Thymus (tissue), 11 donors: ENCODE measurements around the gene LBX2. TPM values are rescaled to one million over a fixed set of nuclear protein-coding genes. Genes with fewer than 3 reads are reported as not detected.
"Not testable (repeated sequence)": the region's sequence is repeated elsewhere in the genome, so short reads cannot be mapped to it uniquely, and the experiment has no call there.

ENCODE experiments used
- DNase-seq, 9 donors: peaks; one replicate each; pipeline ENCODE4 v3.0.0-alpha.2; 2013; ENCODE audit warnings: low spot score in 9 of 9, low read depth in 6 of 9, missing footprints in 1 of 9
- H3K27ac ChIP-seq, 2 donors: one replicate each; pipeline ENCODE4 v1.5.1; 2013; ENCODE audit warnings: control low read depth in 1 of 2, low read depth in 1 of 2, low read length in 1 of 2, mild to moderate bottlenecking in 1 of 2, moderate library complexity in 1 of 2
- H3K27me3 ChIP-seq, 2 donors: one replicate each; pipeline ENCODE4 v1.5.1; 2013; ENCODE audit warnings: low read length in 1 of 2; ENCODE audit not compliant: control insufficient read depth in 2 of 2, insufficient read depth in 1 of 2
- H3K36me3 ChIP-seq, 2 donors: one replicate each; pipeline ENCODE4 v1.5.1; 2013; ENCODE audit warnings: low read length in 1 of 2, mild to moderate bottlenecking in 1 of 2, moderate library complexity in 1 of 2; ENCODE audit not compliant: control insufficient read depth in 2 of 2, insufficient read depth in 2 of 2
- H3K4me1 ChIP-seq, 2 donors: one replicate each; pipeline ENCODE4 v1.5.1; 2013; ENCODE audit warnings: low read length in 2 of 2; ENCODE audit not compliant: control insufficient read depth in 2 of 2, insufficient read depth in 2 of 2
- H3K4me3 ChIP-seq, 2 donors: one replicate each; pipeline ENCODE4 v1.5.1; 2013; ENCODE audit warnings: low read length in 2 of 2, control low read depth in 1 of 2, mild to moderate bottlenecking in 1 of 2
- H3K9me3 ChIP-seq, 2 donors: one replicate each; pipeline ENCODE4 v1.5.1; 2013; ENCODE audit warnings: low read length in 1 of 2, mild to moderate bottlenecking in 1 of 2; ENCODE audit not compliant: control insufficient read depth in 2 of 2, insufficient read depth in 1 of 2
- WGBS: extraction: QIAGEN DNeasy Blood & Tissue Kit; methylation state at CpG from one replicate; pipeline ENCODE4 v1.1.7; 2013; 5-methylcytosine and 5-hydroxymethylcytosine counted together
- polyA plus RNA-seq: library from polyadenylated mRNA; stranded (reverse); fragments of 200-250 nt; gene quantifications from one replicate; pipeline ENCODE4 v1.2.3, GENCODE V29; 2013
- total RNA-seq: library from RNA; stranded (reverse); fragments of 120-200 nt; gene quantifications from one replicate; pipeline ENCODE4 v1.2.4, GENCODE V29; 2013
- donor health status: healthy.

The LBX2 gene
- total and polyA plus RNA-seq, 2 donors: 0.09 to 0.89 TPM

- WGBS: 96% methylated on average over 12 of the region's 12 CpGs
- H3K4me1 ChIP-seq: no peaks in the 10 kb centered on the region
- no peak overlapping the region for H3K4me3 ChIP-seq
- DNase-seq: no peak
- H3K9me3 ChIP-seq: no peaks in the 10 kb centered on the region
- no peak overlapping the region for H3K27ac ChIP-seq
- H3K36me3 ChIP-seq: peaks cover 42 to 50% of the 10 kb centered on the region in 2 donors
- H3K27me3 ChIP-seq: peaks cover 9 to 12% of the 10 kb centered on the region in 2 donors
Observed at GRCh38 chr2:74491648-74492544, 7.5 kb downstream of the LBX2 start.

- H3K4me3 ChIP-seq: no peak overlapping the region
- no peaks in the 10 kb centered on the region for H3K9me3 ChIP-seq
- no peaks in the 10 kb centered on the region for H3K27me3 ChIP-seq
- no peaks in the 10 kb centered on the region for H3K4me1 ChIP-seq
- 99% methylated on average over 9 of the region's 9 CpGs for WGBS
- peaks cover 46 to 57% of the 10 kb centered on the region in 2 donors for H3K36me3 ChIP-seq
- no peak for DNase-seq
- no peak overlapping the region for H3K27ac ChIP-seq
Observed at GRCh38 chr2:74489906-74490305, 9.5 kb downstream of the LBX2 start.

DNA sequence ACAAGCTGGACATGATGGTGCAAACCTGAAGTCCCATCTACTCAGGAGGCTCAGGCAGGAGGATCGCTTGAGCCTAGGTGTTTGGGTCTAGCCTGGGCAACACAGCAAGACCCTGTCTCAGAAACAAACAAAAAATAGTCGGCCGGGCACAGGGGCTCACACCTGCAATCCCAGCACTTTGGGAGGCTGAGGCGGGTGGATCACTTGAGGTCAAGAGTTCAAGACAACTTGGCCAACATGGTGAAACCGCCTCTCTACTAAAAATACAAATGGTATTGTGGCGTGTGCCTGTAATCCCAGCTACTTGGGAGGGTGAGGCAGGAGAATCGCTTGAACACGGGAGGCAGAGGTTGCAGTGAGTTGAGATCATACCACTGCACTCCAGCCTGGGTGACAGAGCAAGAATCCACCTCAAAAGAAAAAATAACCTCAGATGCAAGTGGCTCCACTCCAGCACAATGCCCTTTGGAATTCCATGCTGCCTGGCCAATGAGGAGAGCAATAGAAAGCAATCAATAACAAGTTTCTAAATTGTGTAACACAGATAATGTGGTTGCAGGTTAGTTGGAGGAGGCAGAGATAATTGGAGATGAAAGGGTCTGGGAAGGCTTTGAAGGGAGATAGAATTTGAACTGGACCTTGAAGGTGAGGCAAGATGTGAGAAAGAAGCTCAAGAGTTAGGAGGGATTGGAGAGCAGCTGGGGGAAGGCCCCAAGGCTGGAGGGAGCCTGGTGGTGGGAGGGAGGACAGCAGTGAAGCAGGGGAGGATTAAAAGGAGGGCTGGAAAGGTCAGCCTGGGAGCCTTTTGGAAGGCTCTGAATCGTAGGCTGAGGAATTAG lies 10.5 kb downstream of the LBX2 start:
- Histone ChIP-seq H3K4me3 (no peak overlapping the region), H3K36me3 (peaks cover 46 to 52% of the 10 kb centered on the region in 2 donors), H3K27ac (no peak overlapping the region), H3K27me3 (no peaks in the 10 kb centered on the region), H3K4me1 (peaks cover 0 to 3% of the 10 kb centered on the region in 2 donors), H3K9me3 (no peaks in the 10 kb centered on the region)
- 98% methylated on average over 9 of the region's 9 CpGs for WGBS
- no peak for DNase-seq

- Histone ChIP-seq H3K4me1 (peaks cover 13 to 21% of the 10 kb centered on the region in 2 donors), H3K4me3 (no peak overlapping the region), H3K27ac (no peak overlapping the region), H3K36me3 (peaks cover 20 to 30% of the 10 kb centered on the region in 2 donors), H3K9me3 (no peaks in the 10 kb centered on the region), H3K27me3 (no peaks in the 10 kb centered on the region)
- no peak for DNase-seq
- WGBS: 99% methylated on average over 2 of the region's 2 CpGs
Observed at GRCh38 chr2:74486141-74486540, 13.3 kb downstream of the LBX2 start.

- not testable (repeated sequence) for H3K27me3 ChIP-seq, DNase-seq, H3K27ac ChIP-seq, H3K9me3 ChIP-seq
- H3K4me3 ChIP-seq: peak overlapping the region; percentile 96 to 98
- WGBS: 90% methylated on average over 19 of the region's 19 CpGs
- peaks cover 19 to 28% of the 10 kb centered on the region in 2 donors for H3K4me1 ChIP-seq
- H3K36me3 ChIP-seq: peaks cover 15 to 27% of the 10 kb centered on the region in 2 donors
Observed at GRCh38 chr2:74483675-74484164, 15.7 kb downstream of the LBX2 start.

DNA sequence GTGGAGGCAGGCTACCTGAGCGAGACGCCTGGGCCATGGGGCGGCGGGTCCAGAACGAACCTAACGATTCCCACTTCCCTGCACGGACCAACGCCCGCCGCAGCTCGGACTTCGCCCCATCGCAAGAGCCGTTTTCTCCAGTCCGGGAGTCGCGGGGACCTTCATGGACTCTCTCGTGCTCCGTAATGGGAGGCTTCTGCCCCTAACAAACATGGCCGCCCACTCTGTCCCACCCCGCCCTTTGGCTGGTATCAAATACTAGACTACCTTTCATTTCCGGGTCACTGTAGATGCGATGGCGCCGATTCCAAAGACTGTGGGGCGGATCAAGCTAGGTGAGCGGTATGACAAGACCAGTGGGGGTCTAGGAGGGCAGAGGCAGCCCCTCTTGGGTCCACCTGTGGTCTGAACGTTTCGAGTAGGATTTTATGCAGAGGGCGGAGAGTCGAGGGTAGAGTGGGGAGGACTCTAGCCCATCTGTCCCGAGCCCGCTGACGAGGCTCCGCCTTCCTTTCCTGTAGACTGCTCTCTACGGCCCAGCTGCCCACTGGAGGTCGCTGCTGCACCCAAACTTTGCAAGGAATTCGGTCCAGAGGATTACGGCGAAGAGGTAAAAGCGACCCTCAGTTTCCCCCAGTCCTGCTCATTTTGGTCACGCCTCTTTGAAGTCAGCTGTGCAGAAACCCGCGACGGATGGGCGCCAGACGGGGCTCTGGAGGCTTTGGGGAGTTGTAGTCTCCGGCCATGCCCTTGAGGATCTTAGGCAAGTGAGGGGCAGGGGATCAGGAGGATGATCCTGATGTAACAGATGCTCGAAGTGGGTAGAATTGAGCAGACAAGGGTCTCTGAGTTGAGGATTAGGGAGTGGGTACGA lies 16.4 kb downstream of the LBX2 start, which contains the start of the genes CCDC142 and TTC31:
Gene CCDC142, minus strand, starts transcription at position 198 of the 874 bp plus-strand sequence. Its CDS starts 161 bp downstream, at position 37.
Gene TTC31, plus strand, starts transcription at position 281 of the 874 bp plus-strand sequence. Its CDS starts 15 bp downstream, at position 296.
- no peaks in the 10 kb centered on the region for H3K27me3 ChIP-seq
- WGBS: 1% methylated on average over 50 of the region's 50 CpGs
- peak within 1 kb of the TSS; percentile 96 to 98 for H3K4me3 ChIP-seq
- H3K27ac ChIP-seq: peak within 1 kb of the TSS; percentile 91 to 95
- peaks cover 19 to 28% of the 10 kb centered on the region in 2 donors for H3K4me1 ChIP-seq
- H3K36me3 ChIP-seq: peaks cover 15 to 26% of the 10 kb centered on the region in 2 donors
- DNase-seq: peak; percentile 89 to 98 (median 94)
- H3K9me3 ChIP-seq: no peaks in the 10 kb centered on the region

DNA sequence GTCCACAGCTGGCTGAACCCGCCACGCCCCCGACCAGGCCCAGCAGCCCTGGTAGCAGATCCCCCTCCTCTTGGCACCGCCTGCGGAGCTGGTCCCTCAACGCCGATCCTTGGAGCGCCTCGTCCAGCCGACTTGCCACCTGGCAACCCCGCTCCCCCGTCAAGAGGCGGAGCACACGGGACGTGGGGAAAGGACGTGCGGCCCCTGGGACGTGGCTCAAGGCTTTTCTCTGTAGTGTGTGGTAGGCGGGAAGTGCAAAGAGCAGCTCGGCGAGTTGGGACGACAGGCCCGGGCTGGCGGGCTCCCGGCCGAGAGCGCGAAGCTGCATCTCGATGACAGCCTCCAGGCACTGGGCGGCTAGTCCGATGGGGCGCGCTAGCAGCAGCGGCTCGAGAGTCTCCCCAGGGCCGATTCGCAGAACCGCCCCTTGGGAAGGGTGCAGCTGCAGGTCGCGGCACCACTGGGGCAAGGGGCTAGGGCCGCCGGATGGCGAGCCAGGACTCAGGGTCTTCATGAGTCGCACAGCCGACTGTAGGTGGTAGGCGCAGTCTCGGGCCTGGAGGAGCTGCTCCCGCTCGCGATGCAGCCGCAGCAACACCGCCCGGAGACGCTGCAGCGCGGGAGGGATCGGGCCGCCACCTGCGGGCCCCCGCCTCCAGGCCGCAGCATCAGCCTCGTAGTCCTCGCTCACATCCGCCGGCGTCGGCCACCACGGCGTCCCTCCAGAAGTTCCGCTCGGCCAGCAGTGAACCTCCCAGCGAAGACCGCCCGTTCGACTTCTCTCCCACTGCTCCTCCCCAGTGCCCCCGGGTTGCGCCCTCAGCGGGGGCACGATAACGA lies 17.2 kb downstream of the LBX2 start:
- Histone ChIP-seq H3K27me3 (no peaks in the 10 kb centered on the region), H3K9me3 (no peaks in the 10 kb centered on the region), H3K36me3 (peaks cover 15 to 30% of the 10 kb centered on the region in 2 donors), H3K4me1 (peaks cover 19 to 28% of the 10 kb centered on the region in 2 donors), H3K27ac (peak overlapping the region; percentile 86 to 91), H3K4me3 (peak overlapping the region; percentile 96 to 98)
- peak in 1 of 9 donors; percentile 49 for DNase-seq
- WGBS: 3% methylated on average over 80 of the region's 80 CpGs
